Duodenal mucosa (tissue), 2 donors: ENCODE results near the gene HCK.

Experiments
- H3K27ac ChIP-seq: one replicate; pipeline ENCODE4 v1.7.0; 2013; ENCODE audit warnings: low read depth, low read length
- H3K27me3 ChIP-seq, 2 donors: one replicate each; pipeline ENCODE4 v1.7.0; 2013; ENCODE audit warnings: low read length in 2 of 2, control low read depth in 1 of 2; ENCODE audit not compliant: insufficient read depth in 2 of 2, control insufficient read depth in 1 of 2
- H3K36me3 ChIP-seq, 2 donors: one replicate each; pipeline ENCODE4 v1.7.0; 2013; ENCODE audit warnings: low read length in 2 of 2, control low read depth in 1 of 2; ENCODE audit not compliant: insufficient read depth in 2 of 2, control insufficient read depth in 1 of 2
- H3K4me1 ChIP-seq, 2 donors: one replicate each; pipeline ENCODE4 v1.7.0; 2013; ENCODE audit warnings: low read length in 2 of 2, control low read depth in 1 of 2; ENCODE audit not compliant: insufficient read depth in 2 of 2, control insufficient read depth in 1 of 2
- H3K4me3 ChIP-seq, 2 donors: one replicate each; pipeline ENCODE4 v1.7.0; 2013; ENCODE audit warnings: low read length in 2 of 2, low read depth in 1 of 2
- H3K9ac ChIP-seq, 2 donors: one replicate each; pipeline ENCODE4 v1.7.0; 2013; ENCODE audit warnings: low read length in 2 of 2, low read depth in 1 of 2
- H3K9me3 ChIP-seq, 2 donors: one replicate each; pipeline ENCODE4 v1.7.0; 2013; ENCODE audit warnings: low read length in 2 of 2, control low read depth in 1 of 2; ENCODE audit not compliant: control insufficient read depth in 1 of 2

Gene HCK

GRCh38 chr20:32123088-32123487, 71.0 kb downstream of the HCK start:
- peaks cover 8 to 28% of the 10 kb centered on the region in 2 donors for H3K36me3 ChIP-seq
- H3K4me3 ChIP-seq, result no peak overlapping the region
- H3K9ac ChIP-seq, result no peak overlapping the region
- H3K9me3 ChIP-seq, result no peaks in the 10 kb centered on the region
- no peaks in the 10 kb centered on the region for H3K4me1 ChIP-seq
- H3K27me3 ChIP-seq, result no peaks in the 10 kb centered on the region
- no peak overlapping the region for H3K27ac ChIP-seq

DNA sequence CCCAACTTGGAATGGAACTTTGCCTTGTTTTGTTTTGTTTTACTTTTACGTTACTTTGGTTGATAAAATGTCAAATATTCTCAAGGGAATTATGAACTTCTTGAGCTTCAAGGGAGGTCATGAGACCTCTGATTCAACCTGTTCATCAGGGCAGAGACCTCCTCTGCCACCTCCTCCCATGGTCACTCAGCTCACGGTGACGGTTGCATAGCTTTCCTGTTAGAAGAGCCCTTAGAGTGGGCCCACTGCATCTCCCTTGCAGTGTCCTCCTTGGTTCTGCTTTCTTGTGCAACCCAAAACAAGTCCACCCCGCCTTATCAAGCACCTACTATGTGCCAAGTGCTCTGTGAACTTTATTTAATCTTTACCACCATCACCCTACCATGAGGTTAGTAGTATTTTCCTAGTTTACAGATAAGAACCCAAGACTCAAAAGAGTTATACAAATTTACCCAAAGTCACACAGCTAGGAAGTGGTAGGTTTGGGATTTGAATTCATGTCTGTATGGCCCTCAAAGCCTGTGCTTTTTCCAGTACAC, 72.9 kb downstream of the HCK start:
- H3K4me1 ChIP-seq, result no peaks in the 10 kb centered on the region
- H3K27me3 ChIP-seq, result no peaks in the 10 kb centered on the region
- no peak overlapping the region for H3K4me3 ChIP-seq
- no peaks in the 10 kb centered on the region for H3K9me3 ChIP-seq
- H3K36me3 ChIP-seq, result peaks cover 8 to 28% of the 10 kb centered on the region in 2 donors
- no peak overlapping the region for H3K27ac ChIP-seq
- no peak overlapping the region for H3K9ac ChIP-seq

DNA sequence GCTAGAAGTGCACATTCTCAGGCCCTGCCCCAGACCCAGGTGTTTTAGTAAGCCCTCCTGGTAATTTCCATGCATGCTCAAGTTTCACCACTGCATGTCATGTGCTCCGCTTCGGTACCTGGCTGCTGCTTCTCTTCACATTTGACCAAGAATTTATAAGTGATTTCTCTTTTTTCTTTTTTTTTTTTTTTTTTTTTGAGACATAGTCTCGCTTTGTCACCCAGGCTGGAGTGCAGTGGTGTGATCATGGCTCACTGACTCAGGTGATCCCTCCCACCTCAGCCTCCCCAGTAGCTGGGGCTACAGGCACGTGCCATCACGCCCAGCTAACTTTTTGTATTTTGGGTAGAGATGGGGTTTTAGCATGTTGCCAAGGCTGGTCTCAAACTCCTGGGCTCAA, 73.5 kb downstream of the HCK start:
- H3K36me3 ChIP-seq, result peaks cover 8 to 28% of the 10 kb centered on the region in 2 donors
- H3K27ac ChIP-seq, result no peak overlapping the region
- no peaks in the 10 kb centered on the region for H3K4me1 ChIP-seq
- no peak overlapping the region for H3K9ac ChIP-seq
- no peak overlapping the region for H3K4me3 ChIP-seq
- H3K9me3 ChIP-seq, result no peaks in the 10 kb centered on the region
- no peaks in the 10 kb centered on the region for H3K27me3 ChIP-seq

GRCh38 chr20:32126919-32127318, 74.9 kb downstream of the HCK start:
- Histone ChIP-seq H3K36me3 (peaks cover 8 to 28% of the 10 kb centered on the region in 2 donors), H3K4me1 (no peaks in the 10 kb centered on the region), H3K4me3 (no peak overlapping the region)

GRCh38 chr20:32127347-32127746, 75.3 kb downstream of the HCK start:
- Histone ChIP-seq H3K36me3 (peaks cover 8 to 28% of the 10 kb centered on the region in 2 donors), H3K9me3 (no peaks in the 10 kb centered on the region)

More at GRCh38 chr20:32126919-32127318, 74.9 kb downstream of the HCK start:
- H3K27me3 ChIP-seq, result no peaks in the 10 kb centered on the region
- no peak overlapping the region for H3K9ac ChIP-seq
- H3K27ac ChIP-seq, result no peak overlapping the region
- no peaks in the 10 kb centered on the region for H3K9me3 ChIP-seq

GRCh38 chr20:32128167-32128566, 76.1 kb downstream of the HCK start:
- no peaks in the 10 kb centered on the region for H3K9me3 ChIP-seq
- H3K4me3 ChIP-seq, result no peak overlapping the region
- no peaks in the 10 kb centered on the region for H3K27me3 ChIP-seq
- no peaks in the 10 kb centered on the region for H3K4me1 ChIP-seq
- no peak overlapping the region for H3K9ac ChIP-seq
- peaks cover 8 to 28% of the 10 kb centered on the region in 2 donors for H3K36me3 ChIP-seq
- H3K27ac ChIP-seq, result no peak overlapping the region

More at GRCh38 chr20:32127347-32127746, 75.3 kb downstream of the HCK start:
- Histone ChIP-seq H3K9ac (no peak overlapping the region), H3K27me3 (no peaks in the 10 kb centered on the region), H3K27ac (no peak overlapping the region), H3K4me3 (no peak overlapping the region), H3K4me1 (no peaks in the 10 kb centered on the region)

DNA sequence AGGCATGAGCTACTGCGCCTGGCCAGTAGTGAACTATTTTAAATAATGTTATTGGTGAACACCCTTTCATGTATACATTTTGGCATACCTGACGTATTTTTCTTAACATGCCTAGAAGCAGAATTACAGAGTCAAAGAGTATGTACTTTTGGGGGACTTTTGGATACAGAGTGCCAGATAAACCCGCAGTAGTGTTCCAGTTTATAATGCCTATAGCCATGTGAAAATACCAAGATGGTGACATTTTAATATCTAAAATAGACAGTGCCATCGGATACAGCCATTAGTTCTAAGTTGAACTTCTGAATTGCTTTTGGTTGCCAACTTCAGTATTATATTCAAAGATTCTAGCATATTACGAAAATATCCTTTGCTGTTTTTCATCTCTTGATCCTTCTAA, 77.8 kb downstream of the HCK start:
- H3K36me3 ChIP-seq, result peaks cover 5 to 35% of the 10 kb centered on the region in 2 donors
- no peak overlapping the region for H3K4me3 ChIP-seq
- H3K9ac ChIP-seq, result no peak overlapping the region
- no peaks in the 10 kb centered on the region for H3K27me3 ChIP-seq
- no peak overlapping the region for H3K27ac ChIP-seq
- no peaks in the 10 kb centered on the region for H3K4me1 ChIP-seq
- no peaks in the 10 kb centered on the region for H3K9me3 ChIP-seq

DNA sequence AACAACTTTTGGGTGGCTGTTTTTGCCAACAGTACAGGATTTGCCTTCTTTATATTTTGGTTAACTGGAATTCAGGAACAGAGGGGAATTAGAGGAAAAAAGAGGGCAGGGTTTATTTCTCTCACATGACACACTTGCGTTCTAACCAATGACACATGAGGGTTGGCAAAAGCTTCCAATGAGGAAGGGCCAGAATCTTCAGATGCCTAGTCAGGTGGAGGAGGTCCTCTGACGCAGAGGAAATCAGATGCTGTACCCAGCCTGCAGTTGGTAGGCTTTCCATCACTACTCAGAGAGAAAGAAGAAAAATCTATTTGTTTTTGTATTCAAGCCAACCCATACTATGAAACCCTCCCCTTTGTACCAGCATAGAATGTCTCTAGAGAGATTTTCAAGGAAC, 78.3 kb downstream of the HCK start:
- no peaks in the 10 kb centered on the region for H3K4me1 ChIP-seq
- H3K36me3 ChIP-seq, result peaks cover under 1 to 34% of the 10 kb centered on the region in 2 donors
- H3K27me3 ChIP-seq, result no peaks in the 10 kb centered on the region
- H3K9me3 ChIP-seq, result no peaks in the 10 kb centered on the region
- no peak overlapping the region for H3K4me3 ChIP-seq
- H3K9ac ChIP-seq, result no peak overlapping the region
- no peak overlapping the region for H3K27ac ChIP-seq

DNA sequence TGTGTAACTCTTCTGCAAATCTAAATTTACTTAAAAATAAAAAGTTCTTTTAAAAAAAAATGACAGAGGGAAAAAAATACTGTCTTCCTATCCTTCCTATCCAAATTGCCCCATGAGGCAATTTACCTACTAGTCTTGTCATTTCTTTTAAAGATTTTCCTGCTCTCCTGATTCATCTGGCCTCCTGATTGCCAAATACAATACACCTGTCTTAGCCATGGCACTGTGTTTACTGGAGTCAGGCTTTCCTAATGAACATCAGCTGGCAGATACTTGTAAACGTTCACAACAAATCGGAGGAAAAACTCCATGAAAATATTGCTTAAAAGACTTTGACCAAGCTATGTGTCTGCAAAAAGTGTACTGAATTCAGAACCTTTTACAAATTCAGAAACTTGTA, 78.9 kb downstream of the HCK start:
- H3K4me1 ChIP-seq, result no peaks in the 10 kb centered on the region
- no peak overlapping the region for H3K27ac ChIP-seq
- no peaks in the 10 kb centered on the region for H3K9me3 ChIP-seq
- H3K27me3 ChIP-seq, result no peaks in the 10 kb centered on the region
- no peak overlapping the region for H3K4me3 ChIP-seq
- peaks cover 5 to 34% of the 10 kb centered on the region in 2 donors for H3K36me3 ChIP-seq
- no peak overlapping the region for H3K9ac ChIP-seq

DNA sequence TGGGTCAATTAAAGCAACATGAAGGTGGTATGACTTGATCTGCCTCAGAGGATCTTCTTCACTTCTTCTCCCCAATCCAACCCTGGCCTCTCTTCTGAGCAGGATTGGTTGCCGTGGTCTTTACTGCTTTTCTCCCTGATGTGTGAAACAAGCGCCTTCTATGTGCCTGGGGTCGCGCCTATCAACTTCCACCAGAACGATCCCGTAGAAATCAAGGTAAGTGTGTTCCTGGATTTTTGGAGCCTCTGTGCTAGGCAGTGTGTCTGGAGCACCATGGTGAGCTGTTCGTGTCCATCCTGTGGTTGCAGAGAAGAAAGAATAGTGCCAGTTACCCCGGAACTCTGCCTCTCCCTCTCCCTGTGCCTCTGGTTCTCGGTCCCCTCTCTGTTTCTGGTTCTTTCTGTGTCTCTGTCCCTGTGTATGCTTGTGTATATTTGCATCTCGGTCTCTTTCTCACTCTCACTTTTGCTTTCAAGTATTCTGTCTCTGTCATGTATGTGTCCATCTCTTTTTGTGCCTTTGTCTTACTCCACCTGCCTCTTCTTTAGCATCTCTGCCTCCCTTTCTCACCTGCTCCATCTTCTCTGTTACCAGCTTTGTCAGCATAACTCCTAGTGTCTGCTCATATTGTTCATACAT, 81.0 kb downstream of the HCK start:
- H3K9me3 ChIP-seq, result no peaks in the 10 kb centered on the region
- H3K4me3 ChIP-seq, result no peak overlapping the region
- no peak overlapping the region for H3K27ac ChIP-seq
- H3K27me3 ChIP-seq, result no peaks in the 10 kb centered on the region
- H3K36me3 ChIP-seq, result peaks cover 24 to 41% of the 10 kb centered on the region in 2 donors
- H3K9ac ChIP-seq, result no peak overlapping the region
- H3K4me1 ChIP-seq, result no peaks in the 10 kb centered on the region
